GM18870 (cell line): Measurements from ENCODE around the gene SPSB3.

Experiments
- ATAC-seq: cut with Tn5 transposase; IDR thresholded peaks from one replicate; pipeline ENCODE4 v1.9.1; 2021; ENCODE audit warnings: moderate library complexity; ENCODE audit not compliant: unreplicated experiment

The SPSB3 gene

DNA sequence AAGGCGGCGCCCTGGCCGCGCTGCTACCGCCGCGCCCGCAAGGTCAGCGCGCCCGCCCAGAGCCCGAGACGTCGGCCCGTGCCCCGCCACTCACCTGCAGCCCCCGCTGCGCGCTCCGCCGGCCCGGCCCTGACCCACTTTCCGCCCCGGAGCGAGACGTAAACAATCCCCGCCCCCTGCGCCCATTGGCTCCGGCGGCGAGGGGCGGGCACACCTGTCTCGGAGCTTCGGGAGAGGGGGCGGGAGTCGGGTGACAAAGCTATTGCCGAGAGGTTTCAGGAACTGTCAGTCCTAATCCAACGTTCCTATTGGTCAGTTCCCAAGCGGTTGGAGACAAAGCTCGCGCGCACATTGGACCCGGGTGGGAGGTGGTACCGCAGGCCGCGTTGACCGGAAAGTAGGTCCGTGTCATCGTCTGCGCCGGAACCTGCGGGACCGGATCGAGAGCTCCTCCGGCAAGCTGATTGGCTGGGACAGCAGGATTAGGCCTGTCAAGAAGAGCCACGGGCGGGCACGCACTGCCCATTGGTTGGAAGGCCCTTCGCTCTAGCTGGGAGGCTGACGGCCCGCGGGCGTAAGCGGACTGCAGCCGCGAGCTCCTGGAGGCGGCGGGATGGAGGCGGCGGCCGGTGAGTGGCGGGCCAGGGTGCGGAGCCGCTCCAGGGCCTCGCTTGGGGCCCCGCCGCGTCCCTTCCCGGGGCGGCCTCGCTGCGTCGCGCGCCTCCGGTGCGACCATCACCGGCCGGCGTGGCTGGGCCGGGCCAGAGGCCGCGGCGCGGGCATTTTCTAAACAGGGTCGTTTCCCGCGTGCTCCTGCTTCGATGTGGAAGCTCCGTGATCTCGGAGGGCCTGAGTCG is at the start of gene SPSB3, which contains the start of gene NUBP2:
TSS of gene SPSB3 (minus strand) at position 164 of the 857 bp plus-strand sequence. CDS start 1,088 bp downstream, outside the sequence.
TSS of gene NUBP2 (plus strand) at position 553 of the 857 bp plus-strand sequence. CDS start at position 614, 61 bp downstream.
- peak; percentile 83 for ATAC-seq

DNA sequence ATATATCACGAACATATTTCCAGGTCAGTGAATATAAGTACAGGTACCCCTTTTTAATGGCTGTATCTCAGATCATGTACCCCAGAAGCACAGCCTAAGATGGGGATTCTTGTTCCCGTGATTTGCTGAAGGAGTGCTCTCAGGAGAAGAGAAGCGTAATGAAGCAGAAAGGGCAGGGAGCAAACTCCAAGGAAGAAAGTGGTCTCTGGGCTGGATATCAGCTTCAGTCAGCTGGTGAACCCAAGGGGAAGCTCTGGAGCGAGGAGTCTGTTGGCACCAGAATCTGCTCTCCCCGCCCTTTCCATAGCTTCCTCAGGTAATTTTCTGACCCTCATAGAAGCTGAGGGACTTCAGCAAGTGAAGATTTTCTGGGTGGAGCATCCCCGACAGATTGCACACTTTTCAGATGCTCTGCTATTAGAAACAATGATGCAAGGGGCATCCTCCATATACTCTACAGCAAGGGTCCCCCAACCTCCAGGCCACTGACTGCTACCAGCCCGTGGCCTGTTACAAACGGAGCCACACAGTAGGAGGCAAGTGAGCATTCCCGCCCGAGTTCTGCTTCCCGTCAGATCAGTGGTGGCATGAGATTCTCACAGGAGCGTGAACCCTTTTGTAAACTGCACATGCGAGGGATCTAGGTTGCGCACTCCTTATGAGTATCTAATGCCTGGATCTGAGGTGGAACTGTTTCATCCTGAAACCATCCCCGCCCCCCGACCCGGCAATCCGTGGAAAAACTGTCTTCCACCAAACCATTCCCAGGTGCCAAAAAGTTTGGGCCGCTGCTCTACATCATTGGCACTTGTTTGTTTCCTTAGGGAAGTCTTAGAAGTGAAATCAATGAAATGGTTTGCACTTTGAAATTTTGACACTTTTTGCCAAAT is 49.1 kb upstream of the SPSB3 start:
- ATAC-seq, result no peak

DNA sequence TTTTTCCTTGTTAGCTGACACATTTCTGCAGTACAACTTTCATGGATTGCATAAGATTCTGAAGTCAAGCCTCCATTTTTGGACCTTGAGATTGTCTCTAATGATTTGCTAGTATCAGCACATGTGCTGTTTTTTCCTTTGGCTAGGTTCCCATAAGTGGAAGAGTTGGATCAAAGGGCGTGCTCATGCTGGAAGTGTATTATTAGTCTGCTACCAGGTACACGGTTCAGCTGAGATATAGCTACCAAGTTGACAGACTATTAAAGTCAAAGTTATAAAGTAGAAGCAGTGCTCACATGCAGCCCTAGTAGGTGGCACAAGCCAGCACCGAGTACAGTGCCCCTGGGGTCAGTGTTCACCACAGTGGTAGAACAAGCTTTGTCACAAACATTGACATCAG is 47.8 kb upstream of the SPSB3 start:
- no peak for ATAC-seq

DNA sequence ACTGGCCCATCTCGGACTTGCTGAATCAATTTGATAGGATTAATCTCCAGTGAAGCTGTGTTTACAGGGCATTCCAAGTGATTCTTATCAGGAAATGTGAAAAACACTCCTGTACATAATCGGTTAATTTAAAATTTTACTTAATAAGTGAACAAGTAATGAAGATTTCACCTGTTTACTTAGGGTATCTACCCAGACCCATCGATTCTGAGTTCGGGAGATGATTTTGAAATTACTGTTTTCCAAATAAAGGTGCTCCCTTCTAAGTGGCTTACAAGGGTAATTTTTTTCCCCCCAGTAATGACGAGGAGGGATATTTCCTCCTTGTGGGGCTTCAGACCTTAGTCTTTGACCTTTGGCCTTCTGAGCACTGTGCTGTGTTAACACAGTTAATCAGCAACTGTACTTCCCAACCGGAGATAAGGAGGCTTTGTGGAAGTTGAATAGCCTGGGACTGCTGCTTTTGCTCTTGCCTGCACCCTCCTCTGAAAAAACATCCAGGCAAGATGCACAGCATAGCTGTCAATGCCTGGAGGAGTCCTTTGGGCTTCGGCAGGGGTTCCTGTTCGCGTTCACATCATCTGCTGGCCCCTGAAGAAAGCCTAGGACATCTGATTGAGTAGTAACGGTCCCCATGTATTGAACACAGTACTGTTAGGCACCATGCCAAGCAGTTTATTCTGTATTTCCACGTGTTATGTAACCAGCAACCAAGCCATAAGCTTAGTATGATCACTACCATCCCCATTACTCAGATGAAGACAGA is 46.5 kb upstream of the SPSB3 start:
- ATAC-seq, result no peak

DNA sequence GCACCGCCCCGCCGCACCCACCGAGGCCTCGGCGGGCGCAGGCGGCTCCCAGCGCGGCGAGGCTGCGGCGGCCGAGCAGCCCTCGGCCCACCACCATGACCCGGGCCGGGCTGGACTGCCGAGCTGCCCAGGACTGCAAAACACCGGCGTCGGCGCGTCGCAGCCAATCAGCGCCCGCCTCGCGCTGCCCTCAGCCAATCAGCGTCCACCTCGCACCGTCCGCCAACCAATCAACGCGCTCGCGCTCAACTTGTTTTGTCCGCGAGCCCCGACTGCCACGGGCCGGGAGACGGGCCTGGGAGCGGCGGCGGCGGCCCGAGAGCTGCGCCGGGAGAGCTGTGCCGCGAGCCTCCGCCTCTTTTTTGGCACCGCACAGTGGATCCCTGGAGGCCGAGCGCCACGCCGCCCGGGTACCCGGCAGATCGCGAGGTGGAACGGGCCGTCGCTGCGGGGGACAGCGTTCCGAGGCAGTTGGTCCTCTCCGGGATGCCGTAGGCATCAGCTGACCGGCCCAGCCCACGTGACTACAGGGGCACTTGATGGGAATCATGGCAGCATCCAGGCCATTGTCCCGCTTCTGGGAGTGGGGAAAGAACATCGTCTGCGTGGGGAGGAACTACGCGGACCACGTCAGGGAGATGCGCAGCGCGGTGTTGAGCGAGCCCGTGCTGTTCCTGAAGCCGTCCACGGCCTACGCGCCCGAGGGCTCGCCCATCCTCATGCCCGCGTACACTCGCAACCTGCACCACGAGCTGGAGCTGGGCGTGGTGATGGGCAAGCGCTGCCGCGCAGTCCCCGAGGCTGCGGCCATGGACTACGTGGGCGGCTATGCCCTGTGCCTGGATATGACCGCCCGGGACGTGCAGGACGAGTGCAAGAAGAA is 44.6 kb upstream of the SPSB3 start, which contains the start of the genes FAHD1 and HAGH:
TSS of gene FAHD1 (plus strand) at position 516 of the 883 bp plus-strand sequence. CDS start at position 549, 33 bp downstream.
TSS of gene HAGH (minus strand) at position 135 of the 883 bp plus-strand sequence. CDS start at position 97, 38 bp downstream.
- peak; percentile 83 for ATAC-seq

DNA sequence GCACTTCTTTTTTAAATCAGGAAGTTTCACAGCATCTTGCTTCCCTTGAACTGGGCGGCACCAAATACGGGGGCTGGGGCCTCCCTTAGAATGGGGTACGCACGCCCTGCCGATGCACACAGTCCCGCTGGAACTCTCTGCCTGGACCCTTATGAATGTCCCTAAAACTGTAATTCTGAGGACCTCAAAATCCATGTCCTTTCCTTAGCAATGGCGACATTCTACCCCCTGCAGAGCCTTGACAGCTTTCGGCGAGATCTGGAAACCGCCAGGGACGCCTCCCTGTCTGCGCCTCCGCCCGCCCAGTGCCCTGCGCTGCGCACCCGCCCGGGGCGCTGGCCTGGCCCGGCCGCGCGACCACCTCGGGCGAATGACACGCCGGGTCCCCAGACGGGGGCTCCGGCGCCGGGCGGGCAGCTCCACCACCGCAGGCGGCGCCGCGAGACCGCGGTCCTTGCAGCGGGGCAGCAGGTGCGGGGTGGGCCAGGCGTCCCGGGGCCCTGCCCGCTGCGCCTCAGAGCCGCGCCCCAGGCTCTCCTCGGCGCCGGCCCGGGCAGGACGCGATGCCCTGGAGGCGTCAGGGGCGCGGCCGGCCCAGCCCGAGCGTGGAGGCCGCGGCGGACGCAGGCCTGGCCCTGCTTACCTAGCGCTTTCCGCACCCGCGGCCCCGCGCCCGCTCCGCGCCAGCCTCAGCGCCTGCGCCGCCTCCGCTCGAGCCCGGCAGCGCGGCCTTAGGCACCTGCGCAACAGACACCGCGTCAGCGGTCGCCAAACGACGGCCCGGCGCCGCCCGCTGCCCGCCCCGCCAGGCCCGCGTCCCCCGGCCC is 43.7 kb upstream of the SPSB3 start:
- peak; percentile 19 for ATAC-seq

DNA sequence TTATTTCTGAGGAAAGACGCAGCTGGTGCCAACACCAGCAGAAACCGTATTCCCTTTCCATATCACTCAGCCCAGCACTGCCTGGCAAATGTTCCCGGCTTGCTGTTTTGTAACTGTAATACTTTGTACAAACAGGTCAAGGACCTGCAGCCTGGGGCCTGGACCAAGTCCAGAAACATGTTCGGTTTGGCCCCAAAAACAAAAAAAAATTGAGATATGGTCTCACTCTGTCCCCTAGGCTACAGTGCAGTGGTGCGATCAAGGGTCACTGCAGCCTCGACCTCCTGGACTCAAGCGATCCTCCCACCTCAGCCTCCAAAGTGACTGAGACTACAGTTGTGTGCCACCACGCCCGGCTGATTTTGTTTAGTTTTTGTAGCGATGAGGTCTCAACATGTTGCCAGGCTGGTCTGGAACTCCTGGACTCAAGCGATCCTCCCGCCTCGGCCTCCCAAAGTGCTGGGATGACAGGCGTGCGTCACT is 43.1 kb upstream of the SPSB3 start:
- no peak for ATAC-seq

DNA sequence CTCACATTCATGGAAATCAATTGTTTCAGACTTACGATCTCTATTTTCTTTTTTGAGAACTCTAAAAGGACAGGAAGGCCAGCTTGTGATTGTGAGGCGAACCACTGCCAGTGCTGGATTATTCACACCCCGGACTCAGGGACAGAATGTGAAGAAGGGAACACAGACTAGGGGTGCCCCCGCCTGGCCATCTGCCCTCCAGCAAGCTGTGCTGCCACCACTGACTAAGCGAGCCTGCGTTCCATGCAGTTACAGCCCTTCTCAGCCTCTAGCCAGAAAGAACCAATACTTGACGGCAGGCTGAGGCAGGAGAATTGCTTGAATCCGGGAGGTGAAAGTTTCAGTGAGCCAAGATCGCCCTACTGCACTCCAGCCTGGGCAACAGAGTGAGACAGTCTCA is 41.5 kb upstream of the SPSB3 start:
- ATAC-seq, result no peak

DNA sequence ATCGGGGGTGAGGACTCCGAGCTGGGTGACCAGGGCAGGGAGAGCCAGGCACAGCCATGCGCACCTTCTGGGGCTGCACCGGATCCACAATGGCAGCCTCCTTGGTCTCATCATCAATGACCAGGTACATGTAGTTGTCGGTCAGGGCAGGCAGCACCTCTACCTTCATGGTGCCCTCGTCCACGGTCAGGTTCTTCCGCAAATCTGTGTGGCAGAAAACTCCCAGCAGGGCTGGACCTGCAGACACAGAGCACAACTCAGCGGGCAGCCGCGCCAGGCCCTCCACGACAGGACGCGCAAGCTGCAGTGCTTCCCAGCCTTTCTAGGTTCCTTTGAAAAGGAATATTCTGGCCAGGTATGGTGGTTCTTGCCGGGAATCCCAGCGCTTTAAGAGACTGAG is 40.4 kb upstream of the SPSB3 start:
- no peak for ATAC-seq

DNA sequence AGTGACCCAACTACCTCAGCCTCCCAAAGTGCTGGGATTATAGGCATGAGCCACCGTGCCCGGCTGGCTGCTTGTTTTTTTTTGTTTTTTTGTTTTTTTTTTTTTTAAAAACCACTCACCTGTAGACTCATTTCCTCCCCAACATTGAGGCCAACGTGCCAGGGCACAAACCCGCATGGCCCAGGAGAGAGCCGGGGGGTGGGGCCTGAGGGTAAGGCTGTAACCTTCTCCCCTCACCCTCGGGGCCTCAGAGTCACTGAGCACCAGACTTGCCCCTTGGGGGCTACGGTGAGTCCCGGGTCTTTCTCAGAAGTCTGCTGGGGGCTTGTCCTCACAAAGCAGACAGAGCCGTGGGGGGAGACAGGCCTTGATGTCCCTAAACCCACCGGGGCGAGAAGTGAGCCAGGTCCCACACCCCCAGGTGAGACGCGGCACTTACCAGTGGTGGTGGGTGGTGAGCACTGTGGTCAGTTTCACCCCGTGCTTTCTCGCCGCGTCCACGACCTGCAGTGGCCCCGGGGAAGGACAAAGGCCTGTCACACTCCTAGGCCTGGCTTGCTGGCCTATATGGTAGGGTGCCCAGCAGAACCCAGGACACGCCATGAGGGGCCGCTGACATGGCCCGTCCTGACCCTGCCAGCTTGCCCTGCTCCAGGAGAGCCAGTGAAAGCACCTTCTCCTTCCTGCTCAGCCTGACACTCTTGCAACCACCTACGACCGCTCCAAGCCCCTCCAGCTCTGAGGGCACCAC is 39.7 kb upstream of the SPSB3 start:
- no peak for ATAC-seq

DNA sequence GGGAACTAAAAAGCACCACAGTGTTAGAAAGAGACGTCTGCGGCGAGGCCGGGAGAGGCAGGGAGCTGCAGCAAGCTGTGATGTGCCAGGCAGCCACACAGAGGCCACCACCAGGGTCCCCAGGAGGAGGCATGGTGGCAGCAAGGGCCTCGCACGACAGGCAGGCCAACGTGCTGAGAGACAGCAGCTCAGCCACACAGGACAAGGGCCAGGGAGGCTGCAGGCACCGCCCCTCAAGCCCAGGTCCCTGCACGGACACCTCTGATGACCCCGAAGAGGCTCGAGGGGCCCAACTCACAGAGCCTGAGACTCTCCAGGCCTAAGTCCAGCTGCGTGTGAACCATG is 38.5 kb upstream of the SPSB3 start:
- no peak for ATAC-seq

DNA sequence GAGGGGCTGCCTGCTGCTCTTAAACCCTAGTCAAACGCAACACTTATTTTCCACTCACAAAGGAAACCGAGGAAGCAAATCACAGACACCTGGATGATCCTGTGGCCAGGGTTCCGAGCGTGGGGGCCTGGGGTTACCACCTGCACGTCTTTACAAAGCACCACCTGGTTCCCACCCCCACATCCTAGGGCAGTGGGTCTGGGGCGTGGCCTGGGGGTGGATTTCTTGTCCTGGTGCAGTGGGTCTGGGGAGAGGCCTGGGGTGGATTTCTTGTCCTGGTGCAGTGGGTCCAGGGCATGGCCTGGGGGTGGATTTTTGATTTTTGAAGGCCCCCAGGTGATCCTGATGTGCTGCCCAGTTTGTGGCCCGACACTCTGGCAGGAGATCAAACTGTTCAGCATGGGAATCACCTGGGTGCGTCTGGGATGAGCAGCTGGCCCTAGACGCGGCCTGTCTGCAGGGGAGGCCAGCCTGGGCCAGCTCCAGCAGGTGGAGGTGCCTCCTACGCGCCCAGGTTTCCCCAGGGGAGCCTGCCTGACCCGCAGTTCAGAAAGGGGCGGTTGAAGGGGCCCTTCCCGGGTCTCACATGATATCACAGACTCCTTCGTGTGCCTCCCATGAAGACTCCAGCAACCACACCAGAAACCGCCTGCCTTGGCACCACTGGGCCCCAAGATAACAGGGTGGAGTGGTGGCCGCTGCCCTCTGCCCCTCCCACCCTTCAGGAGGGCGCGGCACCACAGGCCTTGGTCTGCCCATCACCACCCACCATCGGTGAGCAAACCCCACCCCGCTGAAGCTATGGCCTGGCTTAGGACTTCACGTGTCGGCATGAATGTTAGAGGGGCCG is 38.0 kb upstream of the SPSB3 start:
- no peak for ATAC-seq

DNA sequence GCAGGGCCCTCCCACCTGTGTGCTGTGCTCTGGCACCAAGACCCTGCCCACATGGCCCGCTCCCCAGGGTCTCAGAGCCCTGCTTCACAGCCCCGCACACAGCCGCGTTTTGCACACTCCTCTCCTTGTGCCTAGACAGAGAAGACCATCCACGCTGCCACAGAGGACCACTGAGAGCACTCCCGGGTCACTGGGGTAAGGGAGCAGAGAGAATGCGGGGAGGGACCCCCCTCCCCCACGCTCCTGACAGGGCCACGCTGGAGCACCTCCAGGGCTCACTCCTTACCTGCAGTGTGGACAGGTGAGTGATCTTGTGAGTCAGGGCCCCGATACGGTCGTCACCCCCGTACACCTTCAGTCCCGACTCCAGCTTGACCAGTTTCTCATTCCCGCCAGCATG is 37.2 kb upstream of the SPSB3 start:
- ATAC-seq, result no peak

DNA sequence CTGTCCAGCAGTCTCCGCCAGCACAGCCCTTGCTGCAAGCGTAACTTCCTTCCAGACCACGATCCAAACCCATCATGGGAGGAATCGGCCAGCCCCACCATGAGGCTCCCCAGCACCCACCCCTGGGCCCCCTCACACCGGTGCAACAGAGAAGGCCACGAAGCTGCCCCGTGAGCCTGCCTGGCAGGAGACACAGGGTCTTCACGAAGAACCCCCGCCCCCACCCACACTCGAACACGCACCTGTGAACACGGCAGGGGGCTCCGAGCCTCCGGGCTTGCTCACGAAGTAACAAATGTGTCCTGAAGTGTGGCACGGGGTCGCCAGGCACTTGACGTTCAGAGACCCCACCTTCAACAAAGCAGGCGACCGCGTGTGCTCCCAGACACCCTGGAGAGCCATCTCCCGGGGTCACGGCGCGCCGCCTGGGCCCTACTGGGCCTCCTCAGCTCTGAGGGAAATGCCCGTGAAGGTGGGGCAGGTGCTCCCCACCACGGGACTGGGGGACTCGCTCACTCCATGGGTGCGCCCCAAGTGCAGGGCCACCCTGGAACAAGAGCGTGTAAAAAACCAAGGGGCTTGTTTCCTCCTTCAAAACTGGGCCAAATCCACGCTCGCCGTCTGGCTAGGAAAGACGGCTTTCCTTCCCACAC is 36.6 kb upstream of the SPSB3 start:
- no peak for ATAC-seq

DNA sequence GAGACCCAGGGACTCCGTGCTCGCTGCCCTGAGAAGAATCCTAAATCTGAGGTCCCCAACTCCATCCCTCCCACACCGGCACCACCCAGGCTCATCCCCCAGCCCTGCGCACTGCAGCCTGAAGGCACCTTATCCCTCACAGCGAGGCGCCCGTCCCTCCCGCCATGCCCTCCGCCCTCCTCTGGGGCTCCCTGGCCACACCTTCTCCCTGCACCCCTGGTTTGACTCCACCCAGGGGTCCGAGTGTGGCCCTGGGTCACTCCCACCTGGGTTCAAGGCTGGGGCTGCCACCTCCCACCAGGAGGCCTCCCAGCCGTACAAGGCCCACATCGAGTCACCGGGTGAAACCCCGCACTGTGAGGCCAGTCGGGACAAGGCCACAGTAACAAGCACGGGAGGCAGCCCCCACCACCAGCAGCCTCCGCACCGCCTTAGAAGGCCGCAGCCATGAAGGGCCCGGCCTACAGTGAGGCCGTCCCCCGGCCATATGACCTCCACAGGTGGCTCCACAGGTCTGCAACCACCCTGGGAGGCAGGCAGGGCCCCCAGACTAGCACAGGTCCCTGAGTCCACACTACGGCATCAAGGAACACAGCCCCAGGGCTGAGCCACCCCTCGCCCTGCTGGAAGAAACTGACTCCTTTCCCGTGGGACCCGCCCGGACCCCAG is 36.0 kb upstream of the SPSB3 start:
- ATAC-seq, result no peak

DNA sequence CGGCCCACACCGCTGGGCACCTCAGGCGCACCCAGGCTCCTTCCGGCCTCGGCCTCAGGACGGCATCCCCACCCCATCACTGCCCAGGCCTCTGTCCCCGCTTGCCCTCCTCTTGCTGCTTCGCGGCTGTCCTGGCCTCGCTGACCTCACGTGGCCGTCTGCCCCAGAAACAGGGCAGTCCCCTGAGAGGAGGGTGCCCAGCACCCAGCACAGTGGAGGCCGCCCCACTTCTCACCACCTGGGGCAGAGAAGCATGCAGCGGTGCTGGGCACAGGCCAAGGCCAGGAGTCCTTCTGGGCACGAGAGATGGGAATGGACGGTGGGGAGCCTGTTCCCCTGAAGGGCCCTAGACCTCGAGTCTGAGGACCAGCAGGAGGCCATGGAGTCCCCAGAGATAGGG is 35.3 kb upstream of the SPSB3 start:
- no peak for ATAC-seq
